Vagina (tissue), 2 donors: Measurements from ENCODE around the gene SDC3.

ENCODE experiments used
- CTCF ChIP-seq, 3 experiments: fragments of 450-650 bp in 2 of 3; fragments of 200-600 bp in 1 of 3; sonication (generic) in 1 of 3; IDR thresholded peaks; one replicate each; pipeline ENCODE4 v1.5.1; 2017 to 2019; ENCODE audit warnings: antibody characterized with exemption in 3 of 3, mild to moderate bottlenecking in 2 of 3, moderate library complexity in 2 of 3
- POLR2A ChIP-seq, 2 donors: fragments of 450-650 bp; IDR thresholded peaks; one replicate each; pipeline ENCODE4 v1.6.1; 2017; ENCODE audit warnings: antibody characterized with exemption in 2 of 2, mild to moderate bottlenecking in 2 of 2, moderate library complexity in 2 of 2

DNA sequence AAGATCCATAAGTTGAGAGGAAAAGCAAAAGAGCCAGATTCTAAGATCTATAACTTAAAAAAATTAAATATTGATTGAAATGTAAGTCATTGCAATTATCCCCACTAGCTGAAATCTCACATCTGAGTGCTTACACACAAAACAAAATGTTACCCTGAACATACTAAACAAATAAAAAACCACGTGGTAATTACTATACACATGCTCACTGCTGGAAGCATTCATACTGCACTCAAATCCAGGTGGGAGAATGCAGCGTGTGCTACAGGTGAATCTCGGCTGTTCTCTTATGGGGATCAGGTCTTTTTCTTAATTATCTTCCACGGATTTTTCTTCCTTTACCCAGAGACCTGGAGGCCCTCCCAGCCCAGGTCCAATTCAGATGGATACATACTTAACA is 74.3 kb downstream of the SDC3 start:
- TF ChIP-seq CTCF (IDR thresholded peaks at IDR 0.05) = no peak
- no peak for TF ChIP-seq POLR2A (IDR thresholded peaks at IDR 0.05)
